BLaER1 (cell line): Measurements from ENCODE around the gene TLX2.
"Not testable (repeated sequence)": the region's sequence is repeated elsewhere in the genome, so short reads cannot be mapped to it uniquely, and the experiment has no call there.

Source experiments
- H3K27ac ChIP-seq: shearing (Covaris generic); formaldehyde crosslinking; 2 replicates; pipeline ENCODE4 v1.8.1; 2022
- H3K27me3 ChIP-seq: shearing (Covaris generic); formaldehyde crosslinking; 2 replicates; pipeline ENCODE4 v1.8.1; 2022
- H3K36me3 ChIP-seq: shearing (Covaris generic); formaldehyde crosslinking; 2 replicates; pipeline ENCODE4 v1.8.1; 2022
- H3K4me1 ChIP-seq: shearing (Covaris generic); formaldehyde crosslinking; 2 replicates; pipeline ENCODE4 v1.8.1; 2022
- H3K4me2 ChIP-seq: shearing (Covaris generic); formaldehyde crosslinking; 2 replicates; pipeline ENCODE4 v1.8.1; 2022
- H3K4me3 ChIP-seq: shearing (Covaris generic); formaldehyde crosslinking; 2 replicates; pipeline ENCODE4 v1.8.1; 2022
- H3K9ac ChIP-seq: shearing (Covaris generic); formaldehyde crosslinking; 2 replicates; pipeline ENCODE4 v1.8.1; 2022
- H3K9me3 ChIP-seq: shearing (Covaris generic); formaldehyde crosslinking; 2 replicates; pipeline ENCODE4 v1.8.1; 2022
- H4K20me1 ChIP-seq: shearing (Covaris generic); formaldehyde crosslinking; 2 replicates; pipeline ENCODE4 v1.8.1; 2022
- Cebpa-rat ChIP-seq: shearing (Covaris generic); IDR thresholded peaks from 2 replicates; pipeline ENCODE4 v1.8.1; 2022

Gene TLX2

DNA sequence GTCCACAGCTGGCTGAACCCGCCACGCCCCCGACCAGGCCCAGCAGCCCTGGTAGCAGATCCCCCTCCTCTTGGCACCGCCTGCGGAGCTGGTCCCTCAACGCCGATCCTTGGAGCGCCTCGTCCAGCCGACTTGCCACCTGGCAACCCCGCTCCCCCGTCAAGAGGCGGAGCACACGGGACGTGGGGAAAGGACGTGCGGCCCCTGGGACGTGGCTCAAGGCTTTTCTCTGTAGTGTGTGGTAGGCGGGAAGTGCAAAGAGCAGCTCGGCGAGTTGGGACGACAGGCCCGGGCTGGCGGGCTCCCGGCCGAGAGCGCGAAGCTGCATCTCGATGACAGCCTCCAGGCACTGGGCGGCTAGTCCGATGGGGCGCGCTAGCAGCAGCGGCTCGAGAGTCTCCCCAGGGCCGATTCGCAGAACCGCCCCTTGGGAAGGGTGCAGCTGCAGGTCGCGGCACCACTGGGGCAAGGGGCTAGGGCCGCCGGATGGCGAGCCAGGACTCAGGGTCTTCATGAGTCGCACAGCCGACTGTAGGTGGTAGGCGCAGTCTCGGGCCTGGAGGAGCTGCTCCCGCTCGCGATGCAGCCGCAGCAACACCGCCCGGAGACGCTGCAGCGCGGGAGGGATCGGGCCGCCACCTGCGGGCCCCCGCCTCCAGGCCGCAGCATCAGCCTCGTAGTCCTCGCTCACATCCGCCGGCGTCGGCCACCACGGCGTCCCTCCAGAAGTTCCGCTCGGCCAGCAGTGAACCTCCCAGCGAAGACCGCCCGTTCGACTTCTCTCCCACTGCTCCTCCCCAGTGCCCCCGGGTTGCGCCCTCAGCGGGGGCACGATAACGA lies 32.1 kb upstream of the TLX2 start:
- Histone ChIP-seq H3K4me1 (peaks cover 40% of the 10 kb centered on the region), H3K9me3 (no peaks in the 10 kb centered on the region), H3K4me2 (peak overlapping the region; percentile 100), H3K27ac (peak overlapping the region; percentile 86), H3K36me3 (peaks cover 53% of the 10 kb centered on the region), H3K27me3 (no peaks in the 10 kb centered on the region), H4K20me1 (peaks cover 18% of the 10 kb centered on the region), H3K4me3 (peak overlapping the region; percentile 85), H3K9ac (peak overlapping the region; percentile 83)
- no peak for TF ChIP-seq Cebpa-rat

DNA sequence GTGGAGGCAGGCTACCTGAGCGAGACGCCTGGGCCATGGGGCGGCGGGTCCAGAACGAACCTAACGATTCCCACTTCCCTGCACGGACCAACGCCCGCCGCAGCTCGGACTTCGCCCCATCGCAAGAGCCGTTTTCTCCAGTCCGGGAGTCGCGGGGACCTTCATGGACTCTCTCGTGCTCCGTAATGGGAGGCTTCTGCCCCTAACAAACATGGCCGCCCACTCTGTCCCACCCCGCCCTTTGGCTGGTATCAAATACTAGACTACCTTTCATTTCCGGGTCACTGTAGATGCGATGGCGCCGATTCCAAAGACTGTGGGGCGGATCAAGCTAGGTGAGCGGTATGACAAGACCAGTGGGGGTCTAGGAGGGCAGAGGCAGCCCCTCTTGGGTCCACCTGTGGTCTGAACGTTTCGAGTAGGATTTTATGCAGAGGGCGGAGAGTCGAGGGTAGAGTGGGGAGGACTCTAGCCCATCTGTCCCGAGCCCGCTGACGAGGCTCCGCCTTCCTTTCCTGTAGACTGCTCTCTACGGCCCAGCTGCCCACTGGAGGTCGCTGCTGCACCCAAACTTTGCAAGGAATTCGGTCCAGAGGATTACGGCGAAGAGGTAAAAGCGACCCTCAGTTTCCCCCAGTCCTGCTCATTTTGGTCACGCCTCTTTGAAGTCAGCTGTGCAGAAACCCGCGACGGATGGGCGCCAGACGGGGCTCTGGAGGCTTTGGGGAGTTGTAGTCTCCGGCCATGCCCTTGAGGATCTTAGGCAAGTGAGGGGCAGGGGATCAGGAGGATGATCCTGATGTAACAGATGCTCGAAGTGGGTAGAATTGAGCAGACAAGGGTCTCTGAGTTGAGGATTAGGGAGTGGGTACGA lies 31.2 kb upstream of the TLX2 start, which contains the start of the genes CCDC142 and TTC31:
Gene CCDC142 (minus strand): TSS at position 198 of the 874 bp plus-strand sequence. CDS start 161 bp downstream, at position 37.
Gene TTC31 (plus strand): TSS at position 281 of the 874 bp plus-strand sequence. CDS start 15 bp downstream, at position 296.
- peak within 1 kb of the TSS; percentile 85 for H3K4me3 ChIP-seq
- peaks cover 18% of the 10 kb centered on the region for H4K20me1 ChIP-seq
- peak within 1 kb of the TSS; percentile 83 for H3K9ac ChIP-seq
- H3K27me3 ChIP-seq = no peaks in the 10 kb centered on the region
- peak within 1 kb of the TSS; percentile 86 for H3K27ac ChIP-seq
- no peak for TF ChIP-seq Cebpa-rat
- H3K4me1 ChIP-seq = peaks cover 40% of the 10 kb centered on the region
- no peaks in the 10 kb centered on the region for H3K9me3 ChIP-seq
- peak within 1 kb of the TSS; percentile 100 for H3K4me2 ChIP-seq
- peaks cover 55% of the 10 kb centered on the region for H3K36me3 ChIP-seq

- Histone ChIP-seq H3K4me3 (peak overlapping the region; percentile 85), H3K27ac (0 out of 2 replicates have a peak overlapping the region, but pooled peaks have one; percentile 86), H3K9ac (peak overlapping the region; percentile 83), H3K4me2 (peak overlapping the region; percentile 85), H3K4me1 (peaks cover 40% of the 10 kb centered on the region), H4K20me1 (peaks cover 18% of the 10 kb centered on the region), H3K36me3 (peaks cover 58% of the 10 kb centered on the region)
- H3K27me3 ChIP-seq, H3K9me3 ChIP-seq: not testable (repeated sequence)
Measured at GRCh38 chr2:74483675-74484164, 30.5 kb upstream of the TLX2 start.

GRCh38 chr2:74486141-74486540 lies 28.1 kb upstream of the TLX2 start:
- Histone ChIP-seq H3K27ac (no peak overlapping the region), H3K36me3 (peaks cover 59% of the 10 kb centered on the region), H3K4me3 (no peak overlapping the region), H3K4me1 (peaks cover 23% of the 10 kb centered on the region), H3K27me3 (no peaks in the 10 kb centered on the region), H3K9me3 (no peaks in the 10 kb centered on the region), H4K20me1 (peaks cover 11% of the 10 kb centered on the region), H3K9ac (no peak overlapping the region), H3K4me2 (no peak overlapping the region)
- no peak for TF ChIP-seq Cebpa-rat

GRCh38 chr2:74488643-74489481 lies 25.4 kb upstream of the TLX2 start:
- H3K9ac ChIP-seq = no peak overlapping the region
- no peaks in the 10 kb centered on the region for H4K20me1 ChIP-seq
- H3K4me3 ChIP-seq = no peak overlapping the region
- H3K27me3 ChIP-seq = no peaks in the 10 kb centered on the region
- H3K27ac ChIP-seq = no peak overlapping the region
- no peak for TF ChIP-seq Cebpa-rat
- H3K4me1 ChIP-seq = peaks cover 8% of the 10 kb centered on the region
- peaks cover 86% of the 10 kb centered on the region for H3K36me3 ChIP-seq
- H3K9me3 ChIP-seq = no peaks in the 10 kb centered on the region
- no peak overlapping the region for H3K4me2 ChIP-seq

- no peaks in the 10 kb centered on the region for H3K9me3 ChIP-seq
- H3K4me2 ChIP-seq = no peak overlapping the region
- H3K9ac ChIP-seq = no peak overlapping the region
- no peaks in the 10 kb centered on the region for H3K27me3 ChIP-seq
- peaks cover 95% of the 10 kb centered on the region for H3K36me3 ChIP-seq
- H4K20me1 ChIP-seq = no peaks in the 10 kb centered on the region
- TF ChIP-seq Cebpa-rat = no peak
- no peak overlapping the region for H3K4me3 ChIP-seq
- H3K27ac ChIP-seq = no peak overlapping the region
- H3K4me1 ChIP-seq = no peaks in the 10 kb centered on the region
Measured at GRCh38 chr2:74489906-74490305, 24.3 kb upstream of the TLX2 start.

GRCh38 chr2:74491648-74492544 lies 22.4 kb upstream of the TLX2 start:
- H3K27me3 ChIP-seq = peaks cover 14% of the 10 kb centered on the region
- no peak for TF ChIP-seq Cebpa-rat

DNA sequence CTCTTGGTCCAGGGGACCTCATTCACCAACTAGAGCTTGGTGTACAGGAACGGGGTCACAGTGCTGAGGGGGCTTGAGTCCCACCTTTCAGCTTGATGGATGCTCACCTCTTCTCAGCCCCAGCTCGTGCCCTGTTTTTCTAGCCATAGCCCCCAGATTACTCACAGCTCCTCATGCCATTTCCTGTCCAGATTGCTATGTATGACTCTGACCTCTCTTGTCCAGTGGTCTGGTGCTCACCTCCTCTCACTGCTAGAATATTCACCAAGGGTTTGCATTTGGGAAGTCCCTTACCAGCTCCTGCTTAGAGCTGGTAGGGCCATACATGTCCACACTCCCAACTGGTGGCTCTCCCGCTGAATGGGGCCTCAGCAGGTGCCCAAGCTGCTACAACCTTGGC lies 20.7 kb upstream of the TLX2 start:
- Histone ChIP-seq H3K27me3 (peaks cover 31% of the 10 kb centered on the region), H3K4me3 (no peak overlapping the region), H3K9me3 (no peaks in the 10 kb centered on the region; the same call in 1 of the 2 replicates), H3K27ac (no peak overlapping the region), H3K4me1 (no peaks in the 10 kb centered on the region), H3K36me3 (peaks cover 72% of the 10 kb centered on the region), H3K4me2 (no peak overlapping the region), H4K20me1 (peaks cover 24% of the 10 kb centered on the region; the same call in 1 of the 2 replicates), H3K9ac (no peak overlapping the region)
- no peak for TF ChIP-seq Cebpa-rat

More at GRCh38 chr2:74491648-74492544, 22.4 kb upstream of the TLX2 start:
- no peak overlapping the region for H3K9ac ChIP-seq
- peaks cover 88% of the 10 kb centered on the region for H3K36me3 ChIP-seq
- H3K4me3 ChIP-seq = no peak overlapping the region
- H4K20me1 ChIP-seq = peaks cover 8% of the 10 kb centered on the region; the same call in 1 of the 2 replicates
- no peaks in the 10 kb centered on the region for H3K9me3 ChIP-seq
- H3K4me2 ChIP-seq = no peak overlapping the region
- H3K27ac ChIP-seq = no peak overlapping the region
- no peaks in the 10 kb centered on the region for H3K4me1 ChIP-seq
